Endodermal cell (in vitro differentiated cells): ENCODE data around the gene CHGA. TPM values are rescaled to one million over a fixed set of nuclear protein-coding genes. Genes with fewer than 3 reads are reported as not detected.

Experiments used
- DNase-seq: peaks from one replicate; pipeline ENCODE4 v3.0.0-alpha.2; 2017
- H3K27ac ChIP-seq: 2 replicates; pipeline ENCODE4 v1.5.1; 2013; ENCODE audit warnings: mild to moderate bottlenecking, low read depth, low read length, moderate library complexity
- H3K27me3 ChIP-seq: 2 replicates; pipeline ENCODE4 v1.6.1; 2013; ENCODE audit warnings: mild to moderate bottlenecking, low read length, moderate library complexity; ENCODE audit not compliant: insufficient read depth, control insufficient read depth, poor library complexity, severe bottlenecking
- H3K36me3 ChIP-seq: 2 replicates; pipeline ENCODE4 v1.7.0; 2013; ENCODE audit warnings: mild to moderate bottlenecking, low read length, moderate library complexity; ENCODE audit not compliant: control insufficient read depth, insufficient read depth
- H3K4me1 ChIP-seq: one replicate; pipeline ENCODE4 v1.7.0; 2013; ENCODE audit warnings: low read length; ENCODE audit not compliant: control insufficient read depth, insufficient read depth
- H3K4me3 ChIP-seq: 2 replicates; pipeline ENCODE4 v1.5.1; 2013; ENCODE audit warnings: mild to moderate bottlenecking, low read length, moderate library complexity
- H3K9ac ChIP-seq: 2 replicates; pipeline ENCODE4 v1.6.1; 2013; ENCODE audit warnings: mild to moderate bottlenecking, low read length, moderate library complexity; ENCODE audit not compliant: poor library complexity, severe bottlenecking; ENCODE audit errors: extremely low read depth
- H3K9me3 ChIP-seq: 2 replicates; pipeline ENCODE4 v1.6.1; 2013; ENCODE audit warnings: mild to moderate bottlenecking, low read length, moderate library complexity; ENCODE audit not compliant: control insufficient read depth
- H3K27ac Mint-ChIP-seq: 2 replicates; pipeline ENCODE4 v1.8.0; 2020; ENCODE audit warnings: mixed read lengths
- H3K27me3 Mint-ChIP-seq: 2 replicates; pipeline ENCODE4 v1.8.0; 2021; ENCODE audit warnings: mild to moderate bottlenecking, mixed read lengths; ENCODE audit not compliant: insufficient read depth
- H3K36me3 Mint-ChIP-seq: 2 replicates; pipeline ENCODE4 v1.8.0; 2020; ENCODE audit warnings: low read depth, mixed read lengths
- H3K4me1 Mint-ChIP-seq: 2 replicates; pipeline ENCODE4 v1.8.0; 2020; ENCODE audit warnings: mixed read lengths
- H3K4me3 Mint-ChIP-seq: 2 replicates; pipeline ENCODE4 v1.8.0; 2020; ENCODE audit warnings: mild to moderate bottlenecking, moderate library complexity, mixed read lengths
- H3K9me3 Mint-ChIP-seq: 2 replicates; pipeline ENCODE4 v1.8.0; 2020; ENCODE audit warnings: mild to moderate bottlenecking, mixed read lengths
- WGBS, 2 experiments: methylation state at CpG; one replicate each; pipeline versions ENCODE4 v1.1.5 to v1.1.7; 2013; ENCODE audit warnings: missing lambda C conversion rate in 2 of 2, mixed read lengths in 1 of 2; ENCODE audit not compliant: insufficient coverage in 1 of 2, insufficient read length in 1 of 2; 5-methylcytosine and 5-hydroxymethylcytosine counted together
- total RNA-seq, 2 donors: library from RNA; stranded (reverse); fragmentation: NEBNext Ultra II Directional in 1 of 2; extraction: Animal tissue kit (Norgen Biotek cat#: 25700) in 1 of 2; gene quantifications; 2 replicates in 1 of 2; 3 replicates in 1 of 2; pipeline ENCODE4 v1.2.1, GENCODE V29; 2021
- TF ChIP-seq, protein P1 (sequence below): fragments of 200-600 bp; sonication (generic); conservative IDR thresholded peaks from 2 replicates; pipeline ENCODE4 v1.5.0; 2021; ENCODE audit warnings: antibody characterized with exemption, mild to moderate bottlenecking

CHGA gene
- total RNA-seq, 2 donors from 2014 or later, result 4.6 TPM

DNA sequence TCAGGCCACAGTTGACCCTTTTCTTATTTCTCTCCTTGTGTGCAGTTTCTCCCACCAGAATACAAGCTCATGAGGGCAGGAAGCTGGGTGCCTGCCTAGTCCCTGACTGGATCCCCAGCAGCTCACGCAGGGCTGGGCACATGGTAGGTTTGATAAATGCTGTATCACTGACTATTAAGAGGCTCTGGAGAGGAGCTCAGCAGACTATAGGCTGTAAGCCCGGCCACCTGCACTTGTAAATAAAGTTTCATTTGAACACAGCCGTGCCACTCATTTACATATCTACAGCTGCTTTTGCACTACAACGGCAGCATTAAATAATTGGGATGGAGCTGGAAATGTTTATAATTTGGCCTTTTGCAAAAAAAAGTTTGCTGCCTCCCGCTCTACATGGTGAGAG lies 32.0 kb downstream of the CHGA start:
- WGBS, 2 experiments, result 93 to 100% methylated on average over 2 to 5 of the region's 5 CpGs
- no peaks in the 10 kb centered on the region for H3K4me1 Mint-ChIP-seq
- TF ChIP-seq, protein P1, sequence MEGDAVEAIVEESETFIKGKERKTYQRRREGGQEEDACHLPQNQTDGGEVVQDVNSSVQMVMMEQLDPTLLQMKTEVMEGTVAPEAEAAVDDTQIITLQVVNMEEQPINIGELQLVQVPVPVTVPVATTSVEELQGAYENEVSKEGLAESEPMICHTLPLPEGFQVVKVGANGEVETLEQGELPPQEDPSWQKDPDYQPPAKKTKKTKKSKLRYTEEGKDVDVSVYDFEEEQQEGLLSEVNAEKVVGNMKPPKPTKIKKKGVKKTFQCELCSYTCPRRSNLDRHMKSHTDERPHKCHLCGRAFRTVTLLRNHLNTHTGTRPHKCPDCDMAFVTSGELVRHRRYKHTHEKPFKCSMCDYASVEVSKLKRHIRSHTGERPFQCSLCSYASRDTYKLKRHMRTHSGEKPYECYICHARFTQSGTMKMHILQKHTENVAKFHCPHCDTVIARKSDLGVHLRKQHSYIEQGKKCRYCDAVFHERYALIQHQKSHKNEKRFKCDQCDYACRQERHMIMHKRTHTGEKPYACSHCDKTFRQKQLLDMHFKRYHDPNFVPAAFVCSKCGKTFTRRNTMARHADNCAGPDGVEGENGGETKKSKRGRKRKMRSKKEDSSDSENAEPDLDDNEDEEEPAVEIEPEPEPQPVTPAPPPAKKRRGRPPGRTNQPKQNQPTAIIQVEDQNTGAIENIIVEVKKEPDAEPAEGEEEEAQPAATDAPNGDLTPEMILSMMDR, result no peak
- DNase-seq, result no peak
- peaks cover 1% of the 10 kb centered on the region for H3K36me3 Mint-ChIP-seq
- no peaks in the 10 kb centered on the region for H3K4me1 ChIP-seq
- no peaks in the 10 kb centered on the region for H3K9me3 Mint-ChIP-seq
- no peaks in the 10 kb centered on the region for H3K27me3 ChIP-seq
- H3K27ac Mint-ChIP-seq, result no peak overlapping the region
- H3K4me3 Mint-ChIP-seq, result no peak overlapping the region
- no peaks in the 10 kb centered on the region for H3K9me3 ChIP-seq
- no peak overlapping the region for H3K4me3 ChIP-seq
- H3K36me3 ChIP-seq, result peaks cover 9% of the 10 kb centered on the region
- no peak overlapping the region for H3K27ac ChIP-seq
- no peak overlapping the region for H3K9ac ChIP-seq
- H3K27me3 Mint-ChIP-seq, result no peaks in the 10 kb centered on the region

DNA sequence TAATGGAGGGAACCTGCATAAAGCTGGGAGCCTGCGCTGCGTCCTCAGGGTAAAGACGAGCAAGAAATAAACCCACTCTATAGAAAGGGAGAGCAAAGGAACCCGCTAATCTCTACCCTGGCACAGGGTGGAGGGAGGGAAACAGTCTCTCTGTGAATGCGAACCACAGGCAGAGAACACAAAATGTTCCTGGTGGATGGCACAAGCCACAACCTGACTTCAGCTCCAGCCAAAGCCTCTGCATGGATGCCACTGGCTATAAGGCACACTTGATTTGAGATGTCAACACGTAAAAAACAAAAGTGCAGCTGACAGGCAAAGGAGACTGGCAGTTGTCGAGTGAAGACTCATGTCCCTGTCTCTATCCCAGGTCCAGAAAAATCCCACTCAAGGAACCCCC lies 32.4 kb downstream of the CHGA start:
- peaks cover 9% of the 10 kb centered on the region for H3K36me3 ChIP-seq
- Mint-ChIP-seq H3K9me3 (no peaks in the 10 kb centered on the region), H3K27me3 (no peaks in the 10 kb centered on the region), H3K27ac (no peak overlapping the region), H3K4me3 (no peak overlapping the region), H3K36me3 (peaks cover 1% of the 10 kb centered on the region), H3K4me1 (no peaks in the 10 kb centered on the region)
- no peaks in the 10 kb centered on the region for H3K9me3 ChIP-seq
- TF ChIP-seq, protein P1, result no peak
- WGBS, 2 experiments, result 90 to 91% methylated on average over 5 to 7 of the region's 7 CpGs
- H3K9ac ChIP-seq, result no peak overlapping the region
- DNase-seq, result no peak
- no peak overlapping the region for H3K27ac ChIP-seq
- H3K27me3 ChIP-seq, result no peaks in the 10 kb centered on the region
- H3K4me3 ChIP-seq, result no peak overlapping the region
- no peaks in the 10 kb centered on the region for H3K4me1 ChIP-seq

DNA sequence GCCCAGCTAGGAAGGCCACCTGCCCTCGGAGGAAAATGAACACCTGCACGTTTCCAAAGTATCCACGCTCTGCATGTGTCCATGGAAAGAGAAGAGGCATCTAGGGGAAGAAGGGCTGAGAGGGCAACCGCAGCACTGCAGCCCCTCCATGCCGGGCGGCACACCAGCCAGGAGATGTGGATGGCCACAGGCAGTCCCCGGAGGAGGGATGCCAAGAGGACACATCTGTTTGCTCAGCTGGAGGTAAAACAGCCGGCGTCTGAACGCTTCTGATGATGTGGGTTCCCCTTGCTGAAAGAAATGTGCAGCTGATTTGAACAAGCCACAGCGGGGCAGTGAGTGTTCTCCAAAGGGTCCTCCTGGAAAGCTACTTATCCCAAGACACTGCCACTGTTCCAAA lies 34.0 kb downstream of the CHGA start:
- no peak overlapping the region for H3K27ac Mint-ChIP-seq
- 90 to 98% methylated on average over 10 to 11 of the region's 11 CpGs for WGBS, 2 experiments
- H3K27me3 ChIP-seq, result no peaks in the 10 kb centered on the region

More for the DNA sequence above, 34.0 kb downstream of the CHGA start:
- Mint-ChIP-seq H3K4me1 (no peaks in the 10 kb centered on the region), H3K36me3 (no peaks in the 10 kb centered on the region), H3K4me3 (no peak overlapping the region), H3K27me3 (no peaks in the 10 kb centered on the region), H3K9me3 (no peaks in the 10 kb centered on the region)
- TF ChIP-seq, protein P1, result no peak
- Histone ChIP-seq H3K9me3 (no peaks in the 10 kb centered on the region), H3K9ac (no peak overlapping the region), H3K4me3 (no peak overlapping the region), H3K27ac (no peak overlapping the region), H3K4me1 (no peaks in the 10 kb centered on the region), H3K36me3 (no peaks in the 10 kb centered on the region)
- DNase-seq, result no peak
